SK-N-SH (cell line): Measurements from ENCODE around the gene CCDC87. TPM values are rescaled to one million over a fixed set of nuclear protein-coding genes. Genes with fewer than 3 reads are reported as not detected.

Experiments used
- CTCF ChIA-PET: fragments of 300-600, 350-600 bp; formaldehyde crosslinking; extraction: SDS; loops from one replicate; lab custom pipeline; 2021; lab: Yijun Ruan, JAX
- POLR2A ChIA-PET: fragments of 350-600 bp; sonication (Branson Sonifier 250); formaldehyde crosslinking; extraction: SDS; loops from one replicate; lab custom pipeline; 2020; ENCODE audit warnings: antibody characterized with exemption, inconsistent platforms; lab: Yijun Ruan, JAX
- DNase-seq: peaks from one replicate; pipeline ENCODE4 v3.0.0; 2012
- H2AFZ ChIP-seq: fragments of 200-600 bp; sonication (generic); 2 replicates; pipeline ENCODE4 v1.8.1; 2016; ENCODE audit warnings: antibody characterized with exemption, mild to moderate bottlenecking, low read depth
- H3F3A ChIP-seq: fragments of 200-600 bp; sonication (generic); replicated peaks from 2 replicates; pipeline ENCODE3; 2016; ENCODE audit warnings: antibody characterized with exemption, mild to moderate bottlenecking; ENCODE audit not compliant: insufficient read depth
- H3K27ac ChIP-seq, 2 experiments: fragments of 200-500 bp in 1 of 2; fragments of 200-600 bp in 1 of 2; sonication (Bioruptor generic) in 1 of 2; sonication (generic), shearing (Covaris generic) in 1 of 2; 2 replicates each; pipeline versions ENCODE4 v1.5.1 to v1.6.1; 2014 to 2016; ENCODE audit warnings: low read depth in 2 of 2, inconsistent platforms in 1 of 2, low read length in 1 of 2, mild to moderate bottlenecking in 1 of 2, mixed read lengths in 1 of 2
- H3K27me3 ChIP-seq: fragments of 200-600 bp; sonication (generic), shearing (Covaris generic); 2 replicates; pipeline ENCODE4 v1.6.1; 2016; ENCODE audit warnings: mixed run types; ENCODE audit not compliant: insufficient read depth
- H3K36me3 ChIP-seq, 2 experiments: fragments of 200-500 bp in 1 of 2; fragments of 200-600 bp in 1 of 2; sonication (Bioruptor generic) in 1 of 2; sonication (generic) in 1 of 2; replicated peaks in 1 of 2; 2 replicates each; pipeline versions ENCODE3 to v1.5.1; 2014 to 2016; ENCODE audit warnings: low read length in 1 of 2, mild to moderate bottlenecking in 1 of 2; ENCODE audit not compliant: insufficient read depth in 2 of 2, control insufficient read depth in 1 of 2
- H3K4me1 ChIP-seq, 2 experiments: fragments of 200-500 bp in 1 of 2; fragments of 200-600 bp in 1 of 2; sonication (Bioruptor generic) in 1 of 2; sonication (generic), shearing (Covaris generic) in 1 of 2; 2 replicates each; pipeline versions ENCODE4 v1.5.1 to v1.6.1; 2014 to 2016; ENCODE audit warnings: low read depth in 1 of 2, low read length in 1 of 2, mixed run types in 1 of 2; ENCODE audit not compliant: insufficient read depth in 2 of 2, control insufficient read depth in 1 of 2
- H3K4me2 ChIP-seq: fragments of 200-600 bp; sonication (generic), shearing (Covaris generic); 2 replicates; pipeline ENCODE4 v1.6.1; 2017; ENCODE audit warnings: mixed run types
- H3K4me3 ChIP-seq, 2 experiments: fragments of 200-500 bp in 1 of 2; fragments of 200-600 bp in 1 of 2; sonication (Bioruptor generic) in 1 of 2; sonication (generic), shearing (Covaris generic) in 1 of 2; 2 replicates each; pipeline versions ENCODE4 v1.5.1 to v1.8.1; 2014 to 2016; ENCODE audit warnings: low read depth in 2 of 2, inconsistent platforms in 1 of 2, low read length in 1 of 2, mild to moderate bottlenecking in 1 of 2, mixed read lengths in 1 of 2, moderate library complexity in 1 of 2
- H3K79me2 ChIP-seq: fragments of 200-600 bp; sonication (generic); 2 replicates; pipeline ENCODE4 v1.8.1; 2017; ENCODE audit warnings: mild to moderate bottlenecking; ENCODE audit not compliant: insufficient read depth
- H3K9ac ChIP-seq: fragments of 200-600 bp; sonication (generic); 2 replicates; pipeline ENCODE4 v1.6.1; 2017; ENCODE audit warnings: mixed run types
- H3K9me2 ChIP-seq: fragments of 200-600 bp; sonication (generic); 2 replicates; pipeline ENCODE4 v1.6.1; 2017; ENCODE audit warnings: mixed run types
- H3K9me3 ChIP-seq: fragments of 200-600 bp; sonication (generic); 2 replicates; pipeline ENCODE4 v1.6.1; 2017; ENCODE audit warnings: mixed run types, mild to moderate bottlenecking, moderate library complexity
- H4K20me1 ChIP-seq: fragments of 200-600 bp; sonication (generic); 2 replicates; pipeline ENCODE4 v1.6.1; 2017; ENCODE audit warnings: mild to moderate bottlenecking, mixed run types; ENCODE audit not compliant: insufficient read depth
- CHD2 ChIP-seq: fragments of 150-350 bp; IDR thresholded peaks from 2 replicates; pipeline ENCODE4 v1.6.1; 2018; ENCODE audit warnings: low read length; ENCODE audit not compliant: partially characterized antibody
- ELF1 ChIP-seq: IDR thresholded peaks from 2 replicates; pipeline ENCODE4 v1.4.0; 2012
- EP300 ChIP-seq, 2 experiments: IDR thresholded peaks; 2 replicates each; pipeline versions ENCODE4 v1.4.0 to v1.6.1; 2012; ENCODE audit warnings: borderline replicate concordance in 1 of 2, low read depth in 1 of 2, low read length in 1 of 2
- FOSL2 ChIP-seq: IDR thresholded peaks from 2 replicates; pipeline ENCODE4 v1.4.0; 2012; ENCODE audit warnings: low read depth, mild to moderate bottlenecking, moderate library complexity, borderline replicate concordance
- GABPA ChIP-seq: IDR thresholded peaks from 2 replicates; pipeline ENCODE4 v1.4.0; 2012; ENCODE audit warnings: low read depth, mild to moderate bottlenecking
- GATA2 ChIP-seq: sonication (generic); formaldehyde crosslinking; IDR thresholded peaks from 2 replicates; pipeline ENCODE4 v1.5.0; 2020; ENCODE audit warnings: mild to moderate bottlenecking, missing genetic modification reagents
- JUND ChIP-seq: IDR thresholded peaks from 2 replicates; pipeline ENCODE4 v1.4.0; 2012
- MEF2A ChIP-seq: IDR thresholded peaks from 2 replicates; pipeline ENCODE4 v1.4.0; 2012; ENCODE audit warnings: low read depth, borderline replicate concordance
- MXI1 ChIP-seq: IDR thresholded peaks from 2 replicates; pipeline ENCODE4 v1.6.1; 2012; ENCODE audit warnings: mild to moderate bottlenecking, low read depth, low read length, improper control_type of control experiment
- NFIC ChIP-seq: IDR thresholded peaks from 2 replicates; pipeline ENCODE4 v1.4.0; 2012; ENCODE audit warnings: borderline replicate concordance
- NRF1 ChIP-seq: IDR thresholded peaks from 2 replicates; pipeline ENCODE4 v1.6.1; 2012; ENCODE audit warnings: low read depth, mild to moderate bottlenecking, low read length
- POLR2AphosphoS5 ChIP-seq: IDR thresholded peaks from 2 replicates; pipeline ENCODE4 v1.6.1; 2012; ENCODE audit warnings: low read depth, low read length
- RCOR1 ChIP-seq: fragments of 150-350 bp; IDR thresholded peaks from 2 replicates; pipeline ENCODE4 v1.6.1; 2017; ENCODE audit warnings: antibody characterized with exemption, low read length
- RXRA ChIP-seq: IDR thresholded peaks from 2 replicates; pipeline ENCODE4 v1.4.0; 2012; ENCODE audit warnings: low read depth, mild to moderate bottlenecking, borderline replicate concordance
- SMC3 ChIP-seq: IDR thresholded peaks from 2 replicates; pipeline ENCODE4 v1.6.1; 2012; ENCODE audit warnings: low read depth, low read length, improper control_type of control experiment
- TAF1 ChIP-seq: IDR thresholded peaks from 2 replicates; pipeline ENCODE4 v1.6.1; 2012; ENCODE audit warnings: low read depth, mild to moderate bottlenecking, low read length, moderate library complexity, borderline replicate concordance
- YY1 ChIP-seq: IDR thresholded peaks from 2 replicates; pipeline ENCODE4 v1.4.0; 2012; ENCODE audit warnings: low read depth, mild to moderate bottlenecking
- WGBS: methylation state at CpG from one replicate; pipeline ENCODE4 v1.1.6; 2017; ENCODE audit warnings: low lambda C conversion rate; 5-methylcytosine and 5-hydroxymethylcytosine counted together
- polyA plus RNA-seq, 3 experiments: library from polyadenylated mRNA; depleted of rRNA; stranded (reverse); fragments of >200 nt; gene quantifications; 2 replicates each; pipeline ENCODE4 v1.2.3, GENCODE V29; 2012
- TF ChIP-seq, protein P1 (sequence below): fragments of 150-350 bp; IDR thresholded peaks from 2 replicates; pipeline ENCODE4 v1.6.1; 2017; ENCODE audit warnings: antibody characterized with exemption, low read length, low read depth, borderline replicate concordance
- TF ChIP-seq, protein P2 (sequence below): IDR thresholded peaks from 2 replicates; pipeline ENCODE4 v1.6.1; 2012; ENCODE audit warnings: mild to moderate bottlenecking, low read depth, low read length, moderate library complexity
- TF ChIP-seq, protein P3 (sequence below): IDR thresholded peaks from 2 replicates; pipeline ENCODE4 v1.4.0; 2012; ENCODE audit warnings: low read depth
- TF ChIP-seq, protein P4 (sequence below): fragments of 200-600 bp; sonication (generic); IDR thresholded peaks from 2 replicates; pipeline ENCODE4 v1.6.1; 2017; ENCODE audit warnings: antibody characterized with exemption, mild to moderate bottlenecking, moderate library complexity
- TF ChIP-seq, protein P5 (sequence below): fragments of 150-350 bp; IDR thresholded peaks from 2 replicates; pipeline ENCODE4 v1.6.1; 2016; ENCODE audit warnings: mild to moderate bottlenecking, low read depth, low read length
- TF ChIP-seq, protein P6 (sequence below): IDR thresholded peaks from 2 replicates; pipeline ENCODE4 v1.4.0; 2012; ENCODE audit warnings: low read depth, borderline replicate concordance

CCDC87 gene
- polyA plus RNA-seq, 1 of the 3 experiments (the other 2 are of a cell fraction): 0.21 TPM

DNA sequence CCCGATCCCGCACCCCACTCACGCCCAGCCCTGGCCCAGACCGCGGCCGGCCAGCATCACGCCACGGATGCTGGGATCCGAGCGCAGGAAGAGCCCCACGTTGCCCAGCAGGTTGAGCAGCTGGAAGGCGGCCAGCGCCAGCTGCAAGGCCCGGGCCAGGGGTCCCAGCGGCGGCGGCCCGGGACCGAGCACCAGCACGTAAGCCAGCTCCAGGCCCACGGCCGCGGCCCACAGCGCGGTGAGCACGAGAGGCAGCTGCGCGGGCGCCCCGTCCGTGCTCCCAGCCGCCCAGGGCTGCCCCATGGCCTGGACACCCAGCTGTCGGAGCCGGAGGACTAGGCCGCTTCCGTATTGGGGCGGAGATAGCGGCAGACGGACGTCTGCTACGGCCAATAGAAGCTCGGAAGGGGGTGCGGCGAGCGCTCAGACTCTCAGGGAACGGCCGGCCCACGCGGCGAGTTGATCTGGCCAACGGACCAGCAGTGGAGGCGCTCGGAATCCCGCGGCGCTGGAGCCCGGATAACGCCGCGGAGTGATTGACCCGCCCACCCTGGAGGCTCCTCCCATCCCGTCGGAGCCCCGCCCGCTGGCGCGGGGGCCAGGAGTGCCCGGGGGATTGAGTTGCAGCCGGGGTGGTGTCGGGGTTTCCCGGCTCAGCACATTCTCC lies 47.0 kb downstream of the CCDC87 start, which contains the start of gene ZDHHC24:
Gene ZDHHC24, minus strand, starts transcription at position 348 of the 667 bp plus-strand sequence. Its CDS starts 45 bp downstream, at position 303.
- Histone ChIP-seq H2AFZ (peak within 1 kb of the TSS; percentile 98), H3K79me2 (peaks cover 7% of the 10 kb centered on the region), H3F3A (peaks cover 4% of the 10 kb centered on the region), H4K20me1 (no peaks in the 10 kb centered on the region), H3K27ac (peak within 1 kb of the TSS; percentile 39 to 64; a peak in 3 of 4 replicates), H3K4me2 (peak within 1 kb of the TSS; percentile 89), H3K36me3 (peaks cover 1 to 9% of the 10 kb centered on the region in 2 experiments), H3K9me3 (no peaks in the 10 kb centered on the region), H3K9ac (peak within 1 kb of the TSS; percentile 86), H3K4me1 (peaks cover 0 to 10% of the 10 kb centered on the region in 2 experiments; a peak in 1 of 4 replicates), H3K4me3 (peak within 1 kb of the TSS; percentile 84 to 88), H3K27me3 (no peaks in the 10 kb centered on the region), H3K9me2 (no peaks in the 10 kb centered on the region)
- WGBS: 0% methylated on average over 13 of the region's 71 CpGs
- CTCF ChIA-PET: interaction anchor here (0.6 to 2.8 kb wide), 7 partner anchors 9 to 1229 kb away, joined by 3 to 20 read pairs (median 4); partner anchors contain the start of gene RBM4B
- POLR2A ChIA-PET: interaction anchor here (0.6 to 1.8 kb wide), 7 partner anchors 14 to 133 kb away, joined by 3 to 9 read pairs (median 4); partner anchors contain the start of genes BBS1 and CTSF
- peak; percentile 99 for DNase-seq
- TF ChIP-seq, protein P1, sequence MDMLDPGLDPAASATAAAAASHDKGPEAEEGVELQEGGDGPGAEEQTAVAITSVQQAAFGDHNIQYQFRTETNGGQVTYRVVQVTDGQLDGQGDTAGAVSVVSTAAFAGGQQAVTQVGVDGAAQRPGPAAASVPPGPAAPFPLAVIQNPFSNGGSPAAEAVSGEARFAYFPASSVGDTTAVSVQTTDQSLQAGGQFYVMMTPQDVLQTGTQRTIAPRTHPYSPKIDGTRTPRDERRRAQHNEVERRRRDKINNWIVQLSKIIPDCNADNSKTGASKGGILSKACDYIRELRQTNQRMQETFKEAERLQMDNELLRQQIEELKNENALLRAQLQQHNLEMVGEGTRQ: no peak
- TF ChIP-seq TAF1 (peak; percentile 61; the same call in 1 of the 2 replicates), ELF1 (peak; percentile 96), MXI1 (peak; percentile 91), NFIC (no peak), NRF1 (no peak), FOSL2 (no peak), MEF2A (no peak), CHD2 (peak; percentile 78), JUND (no peak), POLR2AphosphoS5 (peak; percentile 56; the same call in 1 of the 2 replicates), EP300 (IDR thresholded peaks at IDR 0.05; ENCODE audit: borderline replicate concordance in 1 of 2, low read depth in 1 of 2, low read length in 1 of 2) (no peak), GABPA (peak; percentile 55), RCOR1 (no peak), GATA2 (CRISPR knock-in tag) (no peak), SMC3 (no peak), YY1 (no peak), RXRA (no peak)
- TF ChIP-seq, protein P2, sequence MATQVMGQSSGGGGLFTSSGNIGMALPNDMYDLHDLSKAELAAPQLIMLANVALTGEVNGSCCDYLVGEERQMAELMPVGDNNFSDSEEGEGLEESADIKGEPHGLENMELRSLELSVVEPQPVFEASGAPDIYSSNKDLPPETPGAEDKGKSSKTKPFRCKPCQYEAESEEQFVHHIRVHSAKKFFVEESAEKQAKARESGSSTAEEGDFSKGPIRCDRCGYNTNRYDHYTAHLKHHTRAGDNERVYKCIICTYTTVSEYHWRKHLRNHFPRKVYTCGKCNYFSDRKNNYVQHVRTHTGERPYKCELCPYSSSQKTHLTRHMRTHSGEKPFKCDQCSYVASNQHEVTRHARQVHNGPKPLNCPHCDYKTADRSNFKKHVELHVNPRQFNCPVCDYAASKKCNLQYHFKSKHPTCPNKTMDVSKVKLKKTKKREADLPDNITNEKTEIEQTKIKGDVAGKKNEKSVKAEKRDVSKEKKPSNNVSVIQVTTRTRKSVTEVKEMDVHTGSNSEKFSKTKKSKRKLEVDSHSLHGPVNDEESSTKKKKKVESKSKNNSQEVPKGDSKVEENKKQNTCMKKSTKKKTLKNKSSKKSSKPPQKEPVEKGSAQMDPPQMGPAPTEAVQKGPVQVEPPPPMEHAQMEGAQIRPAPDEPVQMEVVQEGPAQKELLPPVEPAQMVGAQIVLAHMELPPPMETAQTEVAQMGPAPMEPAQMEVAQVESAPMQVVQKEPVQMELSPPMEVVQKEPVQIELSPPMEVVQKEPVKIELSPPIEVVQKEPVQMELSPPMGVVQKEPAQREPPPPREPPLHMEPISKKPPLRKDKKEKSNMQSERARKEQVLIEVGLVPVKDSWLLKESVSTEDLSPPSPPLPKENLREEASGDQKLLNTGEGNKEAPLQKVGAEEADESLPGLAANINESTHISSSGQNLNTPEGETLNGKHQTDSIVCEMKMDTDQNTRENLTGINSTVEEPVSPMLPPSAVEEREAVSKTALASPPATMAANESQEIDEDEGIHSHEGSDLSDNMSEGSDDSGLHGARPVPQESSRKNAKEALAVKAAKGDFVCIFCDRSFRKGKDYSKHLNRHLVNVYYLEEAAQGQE: no peak
- TF ChIP-seq, protein P3, sequence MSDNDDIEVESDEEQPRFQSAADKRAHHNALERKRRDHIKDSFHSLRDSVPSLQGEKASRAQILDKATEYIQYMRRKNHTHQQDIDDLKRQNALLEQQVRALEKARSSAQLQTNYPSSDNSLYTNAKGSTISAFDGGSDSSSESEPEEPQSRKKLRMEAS: no peak
- TF ChIP-seq, protein P4, sequence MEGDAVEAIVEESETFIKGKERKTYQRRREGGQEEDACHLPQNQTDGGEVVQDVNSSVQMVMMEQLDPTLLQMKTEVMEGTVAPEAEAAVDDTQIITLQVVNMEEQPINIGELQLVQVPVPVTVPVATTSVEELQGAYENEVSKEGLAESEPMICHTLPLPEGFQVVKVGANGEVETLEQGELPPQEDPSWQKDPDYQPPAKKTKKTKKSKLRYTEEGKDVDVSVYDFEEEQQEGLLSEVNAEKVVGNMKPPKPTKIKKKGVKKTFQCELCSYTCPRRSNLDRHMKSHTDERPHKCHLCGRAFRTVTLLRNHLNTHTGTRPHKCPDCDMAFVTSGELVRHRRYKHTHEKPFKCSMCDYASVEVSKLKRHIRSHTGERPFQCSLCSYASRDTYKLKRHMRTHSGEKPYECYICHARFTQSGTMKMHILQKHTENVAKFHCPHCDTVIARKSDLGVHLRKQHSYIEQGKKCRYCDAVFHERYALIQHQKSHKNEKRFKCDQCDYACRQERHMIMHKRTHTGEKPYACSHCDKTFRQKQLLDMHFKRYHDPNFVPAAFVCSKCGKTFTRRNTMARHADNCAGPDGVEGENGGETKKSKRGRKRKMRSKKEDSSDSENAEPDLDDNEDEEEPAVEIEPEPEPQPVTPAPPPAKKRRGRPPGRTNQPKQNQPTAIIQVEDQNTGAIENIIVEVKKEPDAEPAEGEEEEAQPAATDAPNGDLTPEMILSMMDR: no peak
- TF ChIP-seq, protein P5, sequence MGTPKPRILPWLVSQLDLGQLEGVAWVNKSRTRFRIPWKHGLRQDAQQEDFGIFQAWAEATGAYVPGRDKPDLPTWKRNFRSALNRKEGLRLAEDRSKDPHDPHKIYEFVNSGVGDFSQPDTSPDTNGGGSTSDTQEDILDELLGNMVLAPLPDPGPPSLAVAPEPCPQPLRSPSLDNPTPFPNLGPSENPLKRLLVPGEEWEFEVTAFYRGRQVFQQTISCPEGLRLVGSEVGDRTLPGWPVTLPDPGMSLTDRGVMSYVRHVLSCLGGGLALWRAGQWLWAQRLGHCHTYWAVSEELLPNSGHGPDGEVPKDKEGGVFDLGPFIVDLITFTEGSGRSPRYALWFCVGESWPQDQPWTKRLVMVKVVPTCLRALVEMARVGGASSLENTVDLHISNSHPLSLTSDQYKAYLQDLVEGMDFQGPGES: peak; percentile 43
- TF ChIP-seq, protein P6, sequence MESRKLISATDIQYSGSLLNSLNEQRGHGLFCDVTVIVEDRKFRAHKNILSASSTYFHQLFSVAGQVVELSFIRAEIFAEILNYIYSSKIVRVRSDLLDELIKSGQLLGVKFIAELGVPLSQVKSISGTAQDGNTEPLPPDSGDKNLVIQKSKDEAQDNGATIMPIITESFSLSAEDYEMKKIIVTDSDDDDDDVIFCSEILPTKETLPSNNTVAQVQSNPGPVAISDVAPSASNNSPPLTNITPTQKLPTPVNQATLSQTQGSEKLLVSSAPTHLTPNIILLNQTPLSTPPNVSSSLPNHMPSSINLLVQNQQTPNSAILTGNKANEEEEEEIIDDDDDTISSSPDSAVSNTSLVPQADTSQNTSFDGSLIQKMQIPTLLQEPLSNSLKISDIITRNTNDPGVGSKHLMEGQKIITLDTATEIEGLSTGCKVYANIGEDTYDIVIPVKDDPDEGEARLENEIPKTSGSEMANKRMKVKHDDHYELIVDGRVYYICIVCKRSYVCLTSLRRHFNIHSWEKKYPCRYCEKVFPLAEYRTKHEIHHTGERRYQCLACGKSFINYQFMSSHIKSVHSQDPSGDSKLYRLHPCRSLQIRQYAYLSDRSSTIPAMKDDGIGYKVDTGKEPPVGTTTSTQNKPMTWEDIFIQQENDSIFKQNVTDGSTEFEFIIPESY: peak; percentile 45; the same call in 1 of the 2 replicates
